GM12878 (cell line): Measurements from ENCODE around the gene ITGAV. TPM values are rescaled to one million over a fixed set of nuclear protein-coding genes. Genes with fewer than 3 reads are reported as not detected.

Experiments
- ATAC-seq: fragments of 200-7000 bp; cut with Tn5 transposase; 3 replicates; pipeline ENCODE4 v1.9.1; 2020; ENCODE audit warnings: mild to moderate bottlenecking, moderate library complexity
- BruUV-seq: library from RNA; stranded (reverse); fragments of 400-500 nt; replicated peaks from 2 replicates; lab custom pipeline; 2021; lab: Mats Ljungman, UMichigan
- CTCF ChIA-PET: fragments of 300-600 bp; sonication (Branson Sonifier 250); formaldehyde crosslinking; extraction: SDS; loops from one replicate; lab custom pipeline; 2021; ENCODE audit warnings: inconsistent platforms; lab: Yijun Ruan, JAX
- POLR2A ChIA-PET: fragments of 350-600 bp; formaldehyde crosslinking; extraction: SDS; loops from one replicate; lab custom pipeline; 2021; ENCODE audit warnings: inconsistent platforms; lab: Charles Lee
- RAD21 ChIA-PET: fragments of 300-600 bp; sonication (Branson Sonifier 250); formaldehyde crosslinking; loops from one replicate; lab custom pipeline; 2023; ENCODE audit warnings: antibody characterized with exemption; ENCODE audit not compliant: unreplicated experiment; lab: Charles Lee
- SMC1A ChIA-PET: fragments of 300-600 bp; sonication (Branson Sonifier 250); formaldehyde crosslinking; loops from one replicate; lab custom pipeline; 2023; ENCODE audit not compliant: unreplicated experiment, uncharacterized antibody; lab: Charles Lee
- DNase-seq: peaks from one replicate; pipeline ENCODE4 v3.0.0-alpha.2; 2011; ENCODE audit warnings: low read depth, low spot score
- FAIRE-seq: peaks from 3 replicates; lab custom pipeline; 2011; peaks lifted over from hg19 to GRCh38; lab: Jason Lieb, UNC
- H2AFZ ChIP-seq: 2 replicates; pipeline ENCODE4 v1.6.0; 2011; ENCODE audit warnings: low read depth, low read length, control low read depth; ENCODE audit not compliant: control insufficient read depth
- H3K27ac ChIP-seq: 2 replicates; pipeline ENCODE4 v1.5.1; 2011; ENCODE audit warnings: control low read depth; ENCODE audit not compliant: control insufficient read depth, insufficient read depth
- H3K27me3 ChIP-seq, 2 experiments: replicated peaks in 1 of 2; 2 replicates each; pipeline versions ENCODE4 v1.6.0 to v1.6.1; 2011; ENCODE audit warnings: low read length in 1 of 2; ENCODE audit not compliant: control insufficient read depth in 2 of 2, insufficient read depth in 2 of 2
- H3K36me3 ChIP-seq, 2 experiments: 2 replicates each; pipeline ENCODE4 v1.5.1; 2011; ENCODE audit warnings: low read length in 1 of 2; ENCODE audit not compliant: control insufficient read depth in 2 of 2, insufficient read depth in 2 of 2
- H3K4me1 ChIP-seq: 2 replicates; pipeline ENCODE4 v1.6.1; 2011; ENCODE audit warnings: mild to moderate bottlenecking, low read length, moderate library complexity, mixed read lengths; ENCODE audit not compliant: control insufficient read depth, insufficient read depth
- H3K4me2 ChIP-seq: 2 replicates; pipeline ENCODE4 v1.6.0; 2011; ENCODE audit warnings: control low read depth; ENCODE audit not compliant: control insufficient read depth, insufficient read depth
- H3K4me3 ChIP-seq: fragments of 200-600 bp; sonication (generic); 2 replicates; pipeline ENCODE4 v1.5.1; 2016
- H3K79me2 ChIP-seq: 2 replicates; pipeline ENCODE4 v1.6.0; 2011; ENCODE audit warnings: low read length; ENCODE audit not compliant: control insufficient read depth, insufficient read depth
- H3K9ac ChIP-seq: 2 replicates; pipeline ENCODE4 v1.8.0; 2011; ENCODE audit warnings: low read length, control low read depth, mixed read lengths; ENCODE audit not compliant: control insufficient read depth, insufficient read depth
- H3K9me3 ChIP-seq: replicated peaks from 3 replicates; pipeline ENCODE4 v1.5.1; 2011; ENCODE audit warnings: mild to moderate bottlenecking, low read length; ENCODE audit not compliant: control insufficient read depth, insufficient read depth
- H4K20me1 ChIP-seq: 2 replicates; pipeline ENCODE4 v1.6.0; 2011; ENCODE audit not compliant: control insufficient read depth, insufficient read depth
- ATF7 ChIP-seq: fragments of 450-650 bp; IDR thresholded peaks from 2 replicates; pipeline ENCODE4 v1.6.1; 2016; ENCODE audit warnings: low read depth, mild to moderate bottlenecking
- BCL11A ChIP-seq: IDR thresholded peaks from 2 replicates; pipeline ENCODE4 v1.6.1; 2011; ENCODE audit warnings: low read depth, low read length
- CBX3 ChIP-seq: fragments of 200-600 bp; sonication (generic); IDR thresholded peaks from 2 replicates; pipeline ENCODE4 v1.6.1; 2016; ENCODE audit warnings: low read depth, borderline replicate concordance
- CHD1 ChIP-seq: IDR thresholded peaks from 2 replicates; pipeline ENCODE4 v1.6.1; 2012; ENCODE audit warnings: low read depth, low read length, improper control_type of control experiment
- ESRRA ChIP-seq: IDR thresholded peaks from 2 replicates; pipeline ENCODE4 v1.6.1; 2012; ENCODE audit warnings: mild to moderate bottlenecking, low read length, improper control_type of control experiment
- HCFC1 ChIP-seq: fragments of 150-350 bp; IDR thresholded peaks from 2 replicates; pipeline ENCODE4 v1.6.1; 2014; ENCODE audit warnings: low read length
- HDAC2 ChIP-seq: fragments of 200-600 bp; sonication (generic); IDR thresholded peaks from 2 replicates; pipeline ENCODE4 v1.6.1; 2017
- KDM1A ChIP-seq: fragments of 200-600 bp; sonication (generic); IDR thresholded peaks from 2 replicates; pipeline ENCODE4 v1.6.1; 2016; ENCODE audit warnings: borderline replicate concordance
- MTA3 ChIP-seq: IDR thresholded peaks from 2 replicates; pipeline ENCODE4 v1.6.1; 2012; ENCODE audit warnings: low read length, inconsistent platforms, borderline replicate concordance
- NFIC ChIP-seq: IDR thresholded peaks from 2 replicates; pipeline ENCODE4 v1.6.1; 2012; ENCODE audit warnings: low read depth, mild to moderate bottlenecking, inconsistent platforms, low read length, moderate library complexity
- RB1 ChIP-seq: fragments of 450-650 bp; formaldehyde crosslinking; IDR thresholded peaks from 2 replicates; pipeline ENCODE4 v1.6.1; 2017; ENCODE audit warnings: mild to moderate bottlenecking, borderline replicate concordance
- SP1 ChIP-seq: IDR thresholded peaks from one replicate; pipeline ENCODE4 v1.6.1; 2011; ENCODE audit warnings: low read depth, low read length
- SPI1 ChIP-seq: IDR thresholded peaks from 2 replicates; pipeline ENCODE4 v1.6.1; 2011; ENCODE audit warnings: low read depth, mild to moderate bottlenecking, low read length, moderate library complexity, borderline replicate concordance; ENCODE audit not compliant: insufficient read depth
- TARDBP ChIP-seq: IDR thresholded peaks from 2 replicates; pipeline ENCODE4 v1.6.1; 2016; ENCODE audit warnings: borderline replicate concordance
- ZBTB33 ChIP-seq: fragments of 450-650 bp; IDR thresholded peaks from 2 replicates; pipeline ENCODE4 v1.6.1; 2017; ENCODE audit warnings: mild to moderate bottlenecking
- ZZZ3 ChIP-seq: IDR thresholded peaks from 2 replicates; pipeline ENCODE4 v1.6.1; 2011; ENCODE audit warnings: low read depth; ENCODE audit not compliant: control insufficient read depth, insufficient read length
- WGBS: methylation state at CpG from one replicate; pipeline ENCODE4 v1.1.6; 2016; ENCODE audit warnings: low lambda C conversion rate; ENCODE audit not compliant: insufficient replicate concordance, insufficient coverage; ENCODE audit errors: missing lambda C conversion rate; 5-methylcytosine and 5-hydroxymethylcytosine counted together
- in situ Hi-C: fragments of 300-500 bp; cut with MboI; formaldehyde crosslinking; loops from 9 replicates; pipeline ENCODE4 v1.14.3; 2018; ENCODE audit warnings: mixed read lengths
- intact Hi-C: fragments of 100-400 bp; cut with micrococcal nuclease; formaldehyde crosslinking; loops from one replicate; pipeline ENCODE4 v1.14.2; 2022; ENCODE audit not compliant: unreplicated experiment
- polyA plus RNA-seq, 11 experiments: library from polyadenylated mRNA; depleted of rRNA in 4 of 11; unstranded in 6 of 11; stranded (reverse) in 5 of 11; fragments of >200 nt; fragmentation: Nextera tagmentation in 4 of 11; fragmentation: Illumina TruSeq in 1 of 11; extraction: Ambion mirVana in 4 of 11; extraction: Trizol in 1 of 11; gene quantifications; 1 replicate in 1 of 11; 2 replicates in 10 of 11; pipeline versions ENCODE4 v1.2.1 to v1.2.3, GENCODE V29; 2011 to 2016; ENCODE audit warnings: inconsistent platforms in 2 of 11, missing spikeins in 2 of 11, low read depth in 1 of 11
- total RNA-seq, 4 experiments: library from RNA; depleted of rRNA in 3 of 4; stranded (reverse); fragments of >200 nt in 3 of 4; fragmentation: Illumina TruSeq in 1 of 4; extraction: Trizol in 1 of 4; gene quantifications; 2 replicates each; pipeline versions ENCODE4 v1.2.1 to v1.2.3, GENCODE V29; 2013 to 2021

ITGAV gene
- total and polyA plus RNA-seq, 10 of the 15 experiments (the other 5 are each of a cell fraction or from before 2014, with no cell fraction given) = 2.1 to 10.8 (median 6.1) TPM

GRCh38 chr2:186588421-186588820 is 1.4 kb upstream of the ITGAV start:
- peak overlapping the region; percentile 96; the same call in 1 of the 2 replicates for H3K4me2 ChIP-seq
- 99% methylated on average over 4 of the region's 9 CpGs for WGBS
- in situ Hi-C loops = no loop called here

More at GRCh38 chr2:186588421-186588820, 1.4 kb upstream of the ITGAV start:
- POLR2A ChIA-PET = interaction anchor here (1.7 kb wide), 1 partner anchor 30 kb away, joined by 3 read pairs; no protein-coding TSS in a partner anchor
- Histone ChIP-seq H3K27ac (no peak overlapping the region), H3K79me2 (peaks cover 25% of the 10 kb centered on the region), H3K36me3 (no peaks in the 10 kb centered on the region), H3K4me3 (no peak overlapping the region), H2AFZ (no peak overlapping the region), H3K27me3 (no peaks in the 10 kb centered on the region), H3K9me3 (no peaks in the 10 kb centered on the region), H3K4me1 (peaks cover 6% of the 10 kb centered on the region; the same call in 1 of the 2 replicates), H3K9ac (no peak overlapping the region), H4K20me1 (no peaks in the 10 kb centered on the region)
- no TSS peak for BruUV-seq
- ATAC-seq (no peak), FAIRE-seq (no peak), DNase-seq (no peak)
- RAD21 ChIA-PET = no interaction called here
- CTCF ChIA-PET = interaction anchor here (2.4 kb wide), 1 partner anchor 9 kb away, joined by 5 read pairs; no protein-coding TSS in a partner anchor
- TF ChIP-seq SPI1 = no peak
- TF ChIP-seq RB1 = no peak
- TF ChIP-seq NFIC = no peak
- no peak for TF ChIP-seq ATF7
- no peak for TF ChIP-seq TARDBP
- no peak for TF ChIP-seq ZZZ3
- no peak for TF ChIP-seq HCFC1
- TF ChIP-seq HDAC2 = no peak
- TF ChIP-seq CBX3 = no peak
- TF ChIP-seq CHD1 = no peak
- no peak for TF ChIP-seq SP1
- TF ChIP-seq BCL11A = no peak
- no peak for TF ChIP-seq KDM1A
- TF ChIP-seq ZBTB33 = no peak
- TF ChIP-seq ESRRA = no peak
- TF ChIP-seq MTA3 = no peak
- intact Hi-C loops = no loop called here
- SMC1A ChIA-PET = interaction anchor here (0.9 to 1.7 kb wide), 2 partner anchors 53 to 130 kb away, joined by 3 to 4 read pairs; no protein-coding TSS in a partner anchor
